ENCODE measurements around the gene SNURF.
"Not testable (repeated sequence)": the region's sequence is repeated elsewhere in the genome, so short reads cannot be mapped to it uniquely, and the experiment has no call there.

The SNURF gene

GRCh38 chr15:24971052-24971451, 16.3 kb downstream of the SNURF start:
- no peak for DNase-seq (ENCODE audit: low spot score)

DNA sequence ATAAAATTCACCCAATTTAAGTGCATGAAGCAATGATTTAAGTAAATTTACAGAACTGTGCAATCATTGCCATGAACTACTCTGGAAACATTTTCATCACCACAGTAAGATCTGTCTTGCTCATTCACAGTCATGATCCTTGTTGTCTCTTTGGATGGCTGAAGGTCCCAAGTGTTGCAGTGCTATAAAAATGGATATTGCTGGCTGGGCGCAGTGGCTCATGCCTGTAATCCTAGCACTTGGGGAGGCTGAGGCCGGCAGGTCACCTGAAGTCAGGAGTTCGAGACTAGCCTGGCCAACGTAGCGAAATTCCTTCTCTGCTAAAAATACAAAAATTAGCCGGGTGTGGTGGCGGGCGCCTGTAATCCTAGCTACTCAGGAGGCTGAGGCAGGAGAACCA, 17.0 kb downstream of the SNURF start:
- no peak for DNase-seq (ENCODE audit: low spot score)

DNA sequence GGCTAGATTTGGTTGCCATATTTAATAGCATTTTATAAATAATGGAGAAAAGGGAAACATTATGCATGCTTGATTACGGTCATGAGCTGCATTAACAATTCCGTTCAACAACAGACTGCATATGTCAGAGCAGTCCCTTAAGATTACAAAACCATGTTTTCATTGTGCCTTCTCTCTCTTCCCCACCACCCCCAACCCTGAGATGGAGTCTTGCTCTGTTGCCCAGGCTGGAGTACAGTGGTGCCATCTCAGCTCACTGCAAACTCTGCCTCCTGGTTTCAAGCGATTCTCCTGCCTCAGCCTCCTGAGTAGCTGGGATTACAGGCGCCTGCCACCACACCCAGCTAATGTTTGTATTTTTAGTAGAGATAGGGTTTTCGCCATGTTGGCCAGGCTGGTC, 17.9 kb downstream of the SNURF start:
- DNase-seq (ENCODE audit: low spot score) = not testable (repeated sequence)

DNA sequence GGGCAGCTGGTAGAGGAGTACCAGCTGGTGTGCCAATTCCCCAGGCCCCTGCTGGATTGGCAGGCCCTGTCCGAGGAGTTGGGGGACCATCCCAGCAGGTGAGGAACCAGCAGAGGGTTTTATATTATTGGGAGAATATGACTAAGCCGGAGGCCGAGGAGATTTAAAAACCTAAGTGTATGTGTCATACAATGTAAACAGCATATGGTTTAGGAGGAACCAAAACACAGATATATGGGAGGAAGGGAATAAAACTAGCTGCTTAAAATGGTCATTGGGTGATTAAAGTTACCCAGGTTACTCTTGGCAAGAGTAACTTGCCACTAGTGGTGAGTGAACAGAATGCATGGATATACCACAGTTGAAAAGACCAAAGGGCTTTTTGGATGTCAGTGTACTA, 22.1 kb downstream of the SNURF start:
- DNase-seq (ENCODE audit: low spot score) = no peak

GRCh38 chr15:24977686-24978085, 22.9 kb downstream of the SNURF start:
- DNase-seq (ENCODE audit: low spot score) = no peak

- DNase-seq (ENCODE audit: low spot score) = no peak
Measured at GRCh38 chr15:24985224-24985623, 30.4 kb downstream of the SNURF start.

- DNase-seq (ENCODE audit: low spot score) = no peak
Measured at GRCh38 chr15:24986653-24987052, 31.9 kb downstream of the SNURF start.
